Measurements from ENCODE around the gene RD3L. TPM values are rescaled to one million over a fixed set of nuclear protein-coding genes. Genes with fewer than 3 reads are reported as not detected.
"Not testable (repeated sequence)": the region's sequence is repeated elsewhere in the genome, so short reads cannot be mapped to it uniquely, and the experiment has no call there.

Gene RD3L
- total RNA-seq: not detected
- long read RNA-seq: 0 reads

DNA sequence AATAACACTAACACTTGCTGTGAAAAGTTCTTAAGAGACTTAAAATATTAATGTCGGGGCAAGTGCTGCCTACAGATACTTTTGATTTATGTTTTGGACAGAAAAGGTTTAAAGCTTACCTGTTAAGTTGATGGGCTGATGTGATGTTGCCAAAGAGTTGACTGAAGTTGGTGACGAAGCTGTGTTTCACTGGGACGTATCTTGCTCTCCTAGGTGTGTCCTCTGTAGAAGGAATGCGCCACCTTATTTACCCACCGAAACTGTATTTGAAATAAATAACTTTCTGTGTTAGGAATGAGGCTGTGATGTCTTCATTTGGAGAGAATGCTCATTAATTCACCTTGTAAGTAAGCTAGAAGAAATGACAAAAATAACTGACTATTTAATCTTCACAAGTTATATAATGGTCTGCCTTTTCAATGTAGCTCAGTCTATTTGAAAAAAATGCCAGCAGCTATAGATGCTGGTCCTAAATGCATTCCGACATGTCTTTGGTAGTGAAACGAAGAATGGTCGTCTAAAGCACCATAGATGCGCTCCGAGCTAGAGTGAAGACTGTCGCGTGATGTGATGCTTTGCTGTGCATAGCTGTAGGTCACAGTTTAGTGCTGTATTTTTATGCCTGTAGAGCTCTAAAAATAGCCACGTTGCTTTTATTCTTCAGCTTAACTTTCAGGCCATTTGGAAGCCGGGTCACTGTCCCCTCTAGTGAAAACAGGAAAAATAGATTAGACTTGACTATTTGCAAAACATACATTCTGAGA, at the start of gene RD3L:
TSS of gene RD3L (minus strand) at position 557 of the 764 bp plus-strand sequence. CDS start 834 bp downstream, outside the sequence.
- no peak for TF ChIP-seq CTCF (IDR thresholded peaks at IDR 0.05)
- Histone ChIP-seq H3K4me3 (no peak within 1 kb of the TSS), H3K27me3 (peaks cover 5% of the 10 kb centered on the region), H3K27ac (no peak within 1 kb of the TSS), H3K9me3 (no peaks in the 10 kb centered on the region), H3K4me1 (no peaks in the 10 kb centered on the region), H3K36me3 (no peaks in the 10 kb centered on the region)
- intact Hi-C loops (cut with DNase I): no loop called here
- DNase-seq (no peak), ATAC-seq (no peak)

- no peak for TF ChIP-seq CTCF (IDR thresholded peaks at IDR 0.05)
- intact Hi-C loops (cut with DNase I): no loop called here
- Histone ChIP-seq H3K27me3 (no peaks in the 10 kb centered on the region), H3K36me3 (no peaks in the 10 kb centered on the region), H3K4me1 (no peaks in the 10 kb centered on the region), H3K9me3 (no peaks in the 10 kb centered on the region), H3K4me3 (no peak overlapping the region), H3K27ac (no peak overlapping the region)
- DNase-seq (no peak), ATAC-seq (no peak)
These were observed 47.6 kb upstream of the RD3L start for GRCh38 chr14:103989964-103990363.

- Histone ChIP-seq H3K36me3 (no peaks in the 10 kb centered on the region), H3K4me3 (no peak overlapping the region), H3K27ac (no peak overlapping the region), H3K9me3 (no peaks in the 10 kb centered on the region), H3K27me3 (no peaks in the 10 kb centered on the region), H3K4me1 (no peaks in the 10 kb centered on the region)
- intact Hi-C loops (cut with DNase I): no loop called here
- ATAC-seq (no peak), DNase-seq (no peak)
- TF ChIP-seq CTCF (IDR thresholded peaks at IDR 0.05): no peak
These were observed 46.7 kb upstream of the RD3L start for GRCh38 chr14:103989034-103989433.

DNA sequence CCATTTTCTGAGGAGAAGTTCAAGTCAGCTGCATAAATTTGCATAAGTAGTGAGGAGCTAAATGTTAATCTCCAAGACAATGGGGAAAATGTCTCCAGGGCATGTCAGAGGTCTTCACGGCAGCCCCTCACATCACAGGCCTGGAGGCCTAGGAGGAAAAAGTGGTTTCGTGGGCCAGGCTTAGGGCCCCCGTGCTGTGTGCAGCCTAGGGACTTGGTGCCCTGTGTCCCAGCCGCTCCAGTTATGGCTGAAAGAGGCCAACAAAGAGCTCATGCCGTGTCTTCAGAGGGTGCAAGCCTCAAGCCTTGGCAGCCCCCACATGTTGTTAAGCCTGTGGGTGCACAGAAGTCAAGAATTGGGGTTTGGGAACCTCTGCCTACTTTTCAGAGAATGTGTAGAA, 41.9 kb upstream of the RD3L start:
- DNase-seq: no peak
- intact Hi-C loops (cut with DNase I): no loop called here
- ATAC-seq: no peak
- Histone ChIP-seq H3K36me3 (no peaks in the 10 kb centered on the region), H3K27me3 (no peaks in the 10 kb centered on the region), H3K27ac (no peak overlapping the region), H3K4me1 (no peaks in the 10 kb centered on the region), H3K4me3 (no peak overlapping the region), H3K9me3 (no peaks in the 10 kb centered on the region)
- TF ChIP-seq CTCF (IDR thresholded peaks at IDR 0.05): no peak

DNA sequence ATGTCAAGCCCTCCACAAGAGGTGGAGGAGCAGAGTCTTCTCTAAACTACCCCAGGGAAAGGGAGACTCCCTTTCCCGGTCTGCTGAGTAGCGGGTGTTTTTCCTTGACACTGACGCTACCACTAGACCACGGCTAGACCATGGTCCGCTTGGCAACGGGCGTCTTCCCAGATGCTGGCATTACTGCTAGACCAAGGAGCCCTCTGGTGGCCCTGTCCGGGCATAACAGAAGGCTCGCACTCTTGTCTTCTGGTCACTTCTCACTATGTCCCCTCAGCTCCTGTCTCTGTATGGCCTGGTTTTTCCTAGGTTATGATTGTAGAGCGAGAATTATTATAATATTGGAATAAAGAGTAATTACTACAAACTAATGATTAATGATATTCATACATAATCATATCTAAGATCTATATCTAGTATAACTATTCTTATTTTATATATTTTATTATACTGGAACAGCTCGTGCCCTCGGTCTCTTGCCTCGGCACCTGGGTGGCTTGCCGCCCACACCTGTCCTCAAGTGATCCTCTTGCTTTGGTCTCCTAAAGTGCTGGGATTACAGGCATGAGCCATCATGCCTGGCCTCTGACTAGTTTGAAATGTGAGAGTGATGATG, 38.4 kb upstream of the RD3L start:
- H3K9me3 ChIP-seq; intact Hi-C loops (cut with DNase I): not testable (repeated sequence)

More for the DNA sequence above, 38.4 kb upstream of the RD3L start:
- H3K27me3 ChIP-seq, ATAC-seq, H3K36me3 ChIP-seq, H3K4me1 ChIP-seq, H3K27ac ChIP-seq, H3K4me3 ChIP-seq: not testable (repeated sequence)
- peak; percentile 72 for TF ChIP-seq CTCF (IDR thresholded peaks at IDR 0.05)
- peak; percentile 81 for DNase-seq

Measured in upper lobe of right lung (tissue), 1 donor.